COLO668 (cell line): ENCODE results near the gene VMAC.
"Not testable (repeated sequence)": the region's sequence is repeated elsewhere in the genome, so short reads cannot be mapped to it uniquely, and the experiment has no call there.

Experiments used
- DNase-seq: peaks from one replicate; lab custom pipeline; 2025; ENCODE audit not compliant: unreplicated experiment; lab: John Stamatoyannopoulos, UW

Gene VMAC

GRCh38 chr19:5883157-5883873 lies 21.4 kb upstream of the VMAC start:
- not testable (repeated sequence) for DNase-seq

GRCh38 chr19:5884065-5884811 lies 20.4 kb upstream of the VMAC start:
- DNase-seq: not testable (repeated sequence)

- no peak for DNase-seq
These were observed 15.2 kb upstream of the VMAC start for GRCh38 chr19:5889288-5889971.

- no peak for DNase-seq
These were observed 14.6 kb upstream of the VMAC start for GRCh38 chr19:5890099-5890498.

- no peak for DNase-seq
These were observed 13.1 kb upstream of the VMAC start for GRCh38 chr19:5891572-5891937.

GRCh38 chr19:5891938-5892771 lies 12.5 kb upstream of the VMAC start:
- peak; percentile 62 for DNase-seq

- DNase-seq: no peak
These were observed 11.8 kb upstream of the VMAC start for GRCh38 chr19:5892772-5893275.

GRCh38 chr19:5893296-5893903 lies 11.3 kb upstream of the VMAC start:
- no peak for DNase-seq

- DNase-seq: no peak
These were observed 10.6 kb upstream of the VMAC start for GRCh38 chr19:5893907-5894703.

- DNase-seq: no peak
These were observed 9.8 kb upstream of the VMAC start for GRCh38 chr19:5894704-5895349.

- DNase-seq: no peak
These were observed 9.3 kb upstream of the VMAC start for GRCh38 chr19:5895409-5895808.

- DNase-seq: no peak
These were observed 8.8 kb upstream of the VMAC start for GRCh38 chr19:5895890-5896289.

- DNase-seq: no peak
These were observed 8.2 kb upstream of the VMAC start for GRCh38 chr19:5896365-5897076.

- DNase-seq: no peak
These were observed 7.3 kb upstream of the VMAC start for GRCh38 chr19:5897189-5897969.

GRCh38 chr19:5899728-5900526 lies 4.7 kb upstream of the VMAC start:
- DNase-seq: no peak

GRCh38 chr19:5900976-5901375 lies 3.7 kb upstream of the VMAC start:
- no peak for DNase-seq

GRCh38 chr19:5903056-5903623 lies 1.5 kb upstream of the VMAC start:
- DNase-seq: no peak
